ENCODE measurements around the gene STRIP1. TPM values are rescaled to one million over a fixed set of nuclear protein-coding genes. Genes with fewer than 3 reads are reported as not detected.

The STRIP1 gene
- total and polyA plus RNA-seq, 2 donors from 2014 or later, result 9.5 to 31.1 TPM

DNA sequence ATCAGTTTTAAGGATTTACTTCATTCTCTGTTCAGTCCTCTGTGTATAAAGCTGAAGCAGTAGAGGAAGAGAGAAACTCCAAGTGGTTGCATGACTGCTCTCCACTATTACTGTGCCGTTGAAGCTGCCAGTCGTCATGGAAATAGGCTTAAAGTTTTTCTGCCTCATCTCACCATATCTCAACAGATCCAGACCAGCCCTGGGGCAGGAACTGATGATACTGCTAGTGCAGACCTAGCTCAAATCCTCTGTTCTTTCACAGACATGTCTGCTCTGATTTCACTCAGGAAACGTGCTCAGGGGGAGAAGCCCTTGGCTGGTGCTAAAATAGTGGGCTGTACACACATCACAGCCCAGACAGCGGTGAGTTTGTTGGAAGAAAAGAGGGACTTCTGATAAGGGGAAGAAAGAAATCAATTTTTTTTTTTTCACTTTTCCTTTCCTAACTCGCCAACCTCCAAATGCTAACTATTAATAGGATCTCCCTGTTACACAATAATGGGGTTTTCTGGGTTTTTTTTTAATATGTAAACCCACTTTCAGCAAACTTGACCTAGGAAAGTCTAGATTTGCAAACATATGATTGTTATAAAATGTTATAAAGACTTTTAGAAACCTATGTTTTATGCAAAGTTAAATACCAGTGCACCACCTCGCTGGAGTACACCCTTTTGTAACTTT, 22.2 kb upstream of the STRIP1 start:
- Histone ChIP-seq H3K9me3 (ENCODE audit: control insufficient read depth in 2 of 3, insufficient read depth in 1 of 3, low read length in 3 of 3) (no peaks in the 10 kb centered on the region), H3K4me3 (ENCODE audit: low read length in 3 of 3) (no peak overlapping the region), H3K4me1 (ENCODE audit: control insufficient read depth in 2 of 3, insufficient read depth in 2 of 3, low read depth in 1 of 3, low read length in 3 of 3) (peaks cover 0 to 4% (median 0%) of the 10 kb centered on the region in 3 donors), H3K27me3 (ENCODE audit: control insufficient read depth, insufficient read depth, low read length) (no peaks in the 10 kb centered on the region), H3K9ac (ENCODE audit: low read length in 3 of 3) (no peak overlapping the region), H3K27ac (ENCODE audit: low read depth in 2 of 2, low read length in 2 of 2) (no peak overlapping the region), H3K36me3 (ENCODE audit: control insufficient read depth in 2 of 3, insufficient read depth in 3 of 3, low read length in 3 of 3) (peaks cover 24 to 74% (median 57%) of the 10 kb centered on the region in 3 donors)
- no peak for TF ChIP-seq CTCF (IDR thresholded peaks at IDR 0.05; ENCODE audit: borderline replicate concordance, extremely low read depth, insufficient read depth)
- intact Hi-C loops (cut with DNase I), result no loop called here
- FAIRE-seq (no peak), DNase-seq (no peak)

DNA sequence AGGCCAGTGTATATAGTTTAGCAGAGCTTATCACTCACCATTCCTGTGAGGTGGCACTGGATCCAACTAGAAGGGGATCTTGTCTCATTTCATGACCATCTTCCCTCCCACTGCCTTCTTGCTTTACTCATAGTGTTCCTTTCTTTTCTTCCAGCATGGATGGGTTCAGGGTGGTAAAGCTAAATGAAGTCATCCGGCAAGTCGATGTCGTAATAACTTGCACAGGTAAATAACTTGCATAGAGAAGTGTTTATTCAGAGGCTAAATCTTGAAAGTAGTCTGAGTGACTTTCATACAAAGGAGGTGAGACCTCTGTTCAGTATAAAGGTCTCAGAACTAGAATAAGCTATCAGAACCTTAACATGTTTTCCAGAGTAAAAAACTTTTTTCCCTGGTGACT, 16.6 kb upstream of the STRIP1 start:
- H3K27ac ChIP-seq (ENCODE audit: low read depth in 2 of 2, low read length in 2 of 2), result no peak overlapping the region
- H3K9ac ChIP-seq (ENCODE audit: low read length in 3 of 3), result no peak overlapping the region
- no peaks in the 10 kb centered on the region for H3K27me3 ChIP-seq (ENCODE audit: control insufficient read depth, insufficient read depth, low read length)
- TF ChIP-seq CTCF (IDR thresholded peaks at IDR 0.05; ENCODE audit: borderline replicate concordance, extremely low read depth, insufficient read depth), result no peak
- peaks cover 30 to 85% (median 69%) of the 10 kb centered on the region in 3 donors for H3K36me3 ChIP-seq (ENCODE audit: control insufficient read depth in 2 of 3, insufficient read depth in 3 of 3, low read length in 3 of 3)
- intact Hi-C loops (cut with DNase I), result no loop called here
- no peak for FAIRE-seq
- H3K9me3 ChIP-seq (ENCODE audit: control insufficient read depth in 2 of 3, insufficient read depth in 1 of 3, low read length in 3 of 3), result no peaks in the 10 kb centered on the region
- no peak for DNase-seq
- no peaks in the 10 kb centered on the region for H3K4me1 ChIP-seq (ENCODE audit: control insufficient read depth in 2 of 3, insufficient read depth in 2 of 3, low read depth in 1 of 3, low read length in 3 of 3)
- no peak overlapping the region for H3K4me3 ChIP-seq (ENCODE audit: low read length in 3 of 3)

DNA sequence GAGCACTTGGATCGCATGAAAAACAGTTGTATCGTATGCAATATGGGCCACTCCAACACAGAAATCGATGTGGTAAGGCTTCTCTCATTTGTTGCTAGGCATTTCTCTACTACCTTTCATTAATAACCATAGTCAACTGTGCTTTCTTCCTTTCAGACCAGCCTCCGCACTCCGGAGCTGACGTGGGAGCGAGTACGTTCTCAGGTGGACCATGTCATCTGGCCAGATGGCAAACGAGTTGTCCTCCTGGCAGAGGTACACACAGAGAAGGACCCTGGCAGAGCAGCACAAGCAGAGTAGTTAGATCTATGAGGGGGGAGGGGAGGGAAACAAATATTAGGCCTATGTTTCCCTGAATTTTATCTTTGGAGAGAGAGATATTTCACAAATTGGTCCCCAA, 16.0 kb upstream of the STRIP1 start:
- no peak for FAIRE-seq
- TF ChIP-seq CTCF (IDR thresholded peaks at IDR 0.05; ENCODE audit: borderline replicate concordance, extremely low read depth, insufficient read depth), result no peak
- intact Hi-C loops (cut with DNase I), result no loop called here
- no peaks in the 10 kb centered on the region for H3K4me1 ChIP-seq (ENCODE audit: control insufficient read depth in 2 of 3, insufficient read depth in 2 of 3, low read depth in 1 of 3, low read length in 3 of 3)
- no peak for DNase-seq
- H3K27me3 ChIP-seq (ENCODE audit: control insufficient read depth, insufficient read depth, low read length), result no peaks in the 10 kb centered on the region
- H3K9ac ChIP-seq (ENCODE audit: low read length in 3 of 3), result no peak overlapping the region
- no peak overlapping the region for H3K27ac ChIP-seq (ENCODE audit: low read depth in 2 of 2, low read length in 2 of 2)
- no peaks in the 10 kb centered on the region for H3K9me3 ChIP-seq (ENCODE audit: control insufficient read depth in 2 of 3, insufficient read depth in 1 of 3, low read length in 3 of 3)
- no peak overlapping the region for H3K4me3 ChIP-seq (ENCODE audit: low read length in 3 of 3)
- peaks cover 30 to 86% (median 71%) of the 10 kb centered on the region in 3 donors for H3K36me3 ChIP-seq (ENCODE audit: control insufficient read depth in 2 of 3, insufficient read depth in 3 of 3, low read length in 3 of 3)

DNA sequence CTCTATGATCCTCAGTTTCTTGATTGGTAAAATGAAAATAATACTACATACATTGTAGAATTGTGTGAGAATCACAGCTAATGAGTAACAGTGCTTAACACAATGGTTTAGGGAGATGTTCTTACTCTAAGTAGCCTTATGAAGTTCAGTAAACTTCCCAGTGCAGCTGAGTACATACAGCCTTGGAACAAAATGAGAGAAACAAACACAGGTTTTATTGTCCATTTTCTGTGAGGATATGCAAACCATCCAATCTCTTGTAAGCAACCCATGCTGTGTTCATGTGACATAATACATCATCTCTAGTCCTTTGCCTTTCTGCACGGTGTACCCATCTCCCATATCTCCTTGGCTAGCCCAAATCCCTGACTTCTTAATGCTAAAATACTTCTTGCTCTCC, 14.7 kb upstream of the STRIP1 start:
- H3K4me3 ChIP-seq (ENCODE audit: low read length in 3 of 3), result no peak overlapping the region
- intact Hi-C loops (cut with DNase I), result no loop called here
- DNase-seq (no peak), FAIRE-seq (no peak)
- H3K36me3 ChIP-seq (ENCODE audit: control insufficient read depth in 2 of 3, insufficient read depth in 3 of 3, low read length in 3 of 3), result peaks cover 27 to 84% (median 70%) of the 10 kb centered on the region in 3 donors
- no peak overlapping the region for H3K9ac ChIP-seq (ENCODE audit: low read length in 3 of 3)
- no peaks in the 10 kb centered on the region for H3K27me3 ChIP-seq (ENCODE audit: control insufficient read depth, insufficient read depth, low read length)
- H3K4me1 ChIP-seq (ENCODE audit: control insufficient read depth in 2 of 3, insufficient read depth in 2 of 3, low read depth in 1 of 3, low read length in 3 of 3), result no peaks in the 10 kb centered on the region
- H3K9me3 ChIP-seq (ENCODE audit: control insufficient read depth in 2 of 3, insufficient read depth in 1 of 3, low read length in 3 of 3), result no peaks in the 10 kb centered on the region
- no peak overlapping the region for H3K27ac ChIP-seq (ENCODE audit: low read depth in 2 of 2, low read length in 2 of 2)
- TF ChIP-seq CTCF (IDR thresholded peaks at IDR 0.05; ENCODE audit: borderline replicate concordance, extremely low read depth, insufficient read depth), result no peak
